ENCODE measurements around the gene COLGALT1. TPM values are rescaled to one million over a fixed set of nuclear protein-coding genes. Genes with fewer than 3 reads are reported as not detected.

The COLGALT1 gene
- total RNA-seq, 1 donor from 2014 or later, result 38.4 TPM

DNA sequence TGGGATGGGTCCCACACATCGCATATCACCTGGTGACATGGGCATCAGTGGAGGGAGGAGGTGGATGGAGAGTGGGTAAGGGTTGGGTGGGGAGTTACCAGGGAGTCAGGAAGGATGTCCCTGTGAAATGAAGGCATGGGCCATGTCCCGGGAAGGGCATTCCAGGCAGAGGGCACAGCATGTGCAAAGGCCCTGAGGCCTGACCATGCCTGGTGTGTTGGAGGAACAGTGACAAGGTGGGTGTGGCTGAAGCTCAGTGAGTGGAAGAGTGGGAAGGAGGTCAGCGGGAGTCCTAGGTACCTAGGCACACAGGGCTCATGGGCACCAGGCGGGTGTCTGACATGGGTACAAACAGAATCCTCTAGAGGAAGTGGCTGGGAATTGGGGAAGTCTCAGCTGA is 11.0 kb upstream of the COLGALT1 start:
- TF ChIP-seq, protein P1, sequence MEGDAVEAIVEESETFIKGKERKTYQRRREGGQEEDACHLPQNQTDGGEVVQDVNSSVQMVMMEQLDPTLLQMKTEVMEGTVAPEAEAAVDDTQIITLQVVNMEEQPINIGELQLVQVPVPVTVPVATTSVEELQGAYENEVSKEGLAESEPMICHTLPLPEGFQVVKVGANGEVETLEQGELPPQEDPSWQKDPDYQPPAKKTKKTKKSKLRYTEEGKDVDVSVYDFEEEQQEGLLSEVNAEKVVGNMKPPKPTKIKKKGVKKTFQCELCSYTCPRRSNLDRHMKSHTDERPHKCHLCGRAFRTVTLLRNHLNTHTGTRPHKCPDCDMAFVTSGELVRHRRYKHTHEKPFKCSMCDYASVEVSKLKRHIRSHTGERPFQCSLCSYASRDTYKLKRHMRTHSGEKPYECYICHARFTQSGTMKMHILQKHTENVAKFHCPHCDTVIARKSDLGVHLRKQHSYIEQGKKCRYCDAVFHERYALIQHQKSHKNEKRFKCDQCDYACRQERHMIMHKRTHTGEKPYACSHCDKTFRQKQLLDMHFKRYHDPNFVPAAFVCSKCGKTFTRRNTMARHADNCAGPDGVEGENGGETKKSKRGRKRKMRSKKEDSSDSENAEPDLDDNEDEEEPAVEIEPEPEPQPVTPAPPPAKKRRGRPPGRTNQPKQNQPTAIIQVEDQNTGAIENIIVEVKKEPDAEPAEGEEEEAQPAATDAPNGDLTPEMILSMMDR (IDR thresholded peaks at IDR 0.05), result no peak
- no peak for TF ChIP-seq EZH2phosphoT487 (IDR thresholded peaks at IDR 0.05)
- TF ChIP-seq EZH2 (IDR thresholded peaks at IDR 0.05), result no peak
- peaks cover 19% of the 10 kb centered on the region for H3K27me3 Mint-ChIP-seq (ENCODE audit: insufficient read depth, low read depth)
- no peaks in the 10 kb centered on the region for H3K36me3 Mint-ChIP-seq
- DNase-seq (ENCODE audit: low spot score), result no peak
- H3K9ac ChIP-seq, result no peak overlapping the region
- H3K27me3 ChIP-seq, result no peaks in the 10 kb centered on the region
- H3K4me3 ChIP-seq, result no peak overlapping the region
- H3K79me2 ChIP-seq (ENCODE audit: low read depth), result no peaks in the 10 kb centered on the region
- H3K36me3 ChIP-seq, result no peaks in the 10 kb centered on the region
- peaks cover 16% of the 10 kb centered on the region for H3F3A ChIP-seq (ENCODE audit: low read depth)
- no peak overlapping the region for H3K27ac ChIP-seq
- H3K4me1 ChIP-seq, result no peaks in the 10 kb centered on the region
- peaks cover 19% of the 10 kb centered on the region for H3K4me1 Mint-ChIP-seq
- no peaks in the 10 kb centered on the region for H4K20me1 ChIP-seq (ENCODE audit: low read depth)
- H3K4me3 Mint-ChIP-seq, result no peak overlapping the region
- peak overlapping the region; percentile 74 for H3K27ac Mint-ChIP-seq
- H3K4me2 ChIP-seq, result no peak overlapping the region
- peaks cover 3% of the 10 kb centered on the region for H3K9me3 Mint-ChIP-seq
- no peak overlapping the region for H2AFZ ChIP-seq (replicated peaks)
- H3K9me3 ChIP-seq (ENCODE audit: low read depth), result no peaks in the 10 kb centered on the region

DNA sequence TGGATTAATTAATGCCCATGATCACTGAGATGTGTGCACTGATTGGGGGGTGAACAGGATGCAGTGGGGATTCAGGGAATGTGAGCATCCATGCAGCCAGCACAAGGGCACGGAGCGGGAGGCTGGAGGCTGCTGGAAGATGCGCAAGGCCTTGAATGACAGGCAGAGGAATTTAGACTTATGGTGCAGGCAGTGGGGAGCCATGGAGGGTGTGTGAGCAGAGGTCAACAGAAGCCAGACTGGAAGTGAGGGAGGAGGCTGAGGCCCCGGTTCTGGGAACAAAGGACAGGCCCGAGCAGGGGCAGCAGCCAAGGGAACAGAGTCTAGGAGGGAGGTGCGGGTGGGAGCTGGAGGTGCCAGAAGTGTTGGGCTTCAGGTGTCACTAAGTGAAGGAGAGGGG is 7.3 kb upstream of the COLGALT1 start:
- no peak for DNase-seq (ENCODE audit: low spot score)
- Histone ChIP-seq H3F3A (ENCODE audit: low read depth) (peaks cover 4% of the 10 kb centered on the region), H3K27ac (no peak overlapping the region), H3K4me3 (no peak overlapping the region), H3K9ac (no peak overlapping the region), H3K4me1 (no peaks in the 10 kb centered on the region), H3K9me3 (ENCODE audit: low read depth) (no peaks in the 10 kb centered on the region), H3K27me3 (no peaks in the 10 kb centered on the region), H3K4me2 (no peak overlapping the region), H3K79me2 (ENCODE audit: low read depth) (no peaks in the 10 kb centered on the region), H4K20me1 (ENCODE audit: low read depth) (no peaks in the 10 kb centered on the region), H3K36me3 (no peaks in the 10 kb centered on the region), H2AFZ (replicated peaks) (no peak overlapping the region)
- H3K27ac Mint-ChIP-seq, result peak overlapping the region; percentile 68
- TF ChIP-seq, protein P1 (IDR thresholded peaks at IDR 0.05), result no peak
- TF ChIP-seq EZH2 (IDR thresholded peaks at IDR 0.05), result no peak
- no peak for TF ChIP-seq EZH2phosphoT487 (IDR thresholded peaks at IDR 0.05)
- peaks cover 3% of the 10 kb centered on the region for H3K9me3 Mint-ChIP-seq
- peaks cover 5% of the 10 kb centered on the region for H3K27me3 Mint-ChIP-seq (ENCODE audit: insufficient read depth, low read depth)
- H3K36me3 Mint-ChIP-seq, result no peaks in the 10 kb centered on the region
- H3K4me3 Mint-ChIP-seq, result no peak overlapping the region
- peaks cover 15% of the 10 kb centered on the region for H3K4me1 Mint-ChIP-seq

DNA sequence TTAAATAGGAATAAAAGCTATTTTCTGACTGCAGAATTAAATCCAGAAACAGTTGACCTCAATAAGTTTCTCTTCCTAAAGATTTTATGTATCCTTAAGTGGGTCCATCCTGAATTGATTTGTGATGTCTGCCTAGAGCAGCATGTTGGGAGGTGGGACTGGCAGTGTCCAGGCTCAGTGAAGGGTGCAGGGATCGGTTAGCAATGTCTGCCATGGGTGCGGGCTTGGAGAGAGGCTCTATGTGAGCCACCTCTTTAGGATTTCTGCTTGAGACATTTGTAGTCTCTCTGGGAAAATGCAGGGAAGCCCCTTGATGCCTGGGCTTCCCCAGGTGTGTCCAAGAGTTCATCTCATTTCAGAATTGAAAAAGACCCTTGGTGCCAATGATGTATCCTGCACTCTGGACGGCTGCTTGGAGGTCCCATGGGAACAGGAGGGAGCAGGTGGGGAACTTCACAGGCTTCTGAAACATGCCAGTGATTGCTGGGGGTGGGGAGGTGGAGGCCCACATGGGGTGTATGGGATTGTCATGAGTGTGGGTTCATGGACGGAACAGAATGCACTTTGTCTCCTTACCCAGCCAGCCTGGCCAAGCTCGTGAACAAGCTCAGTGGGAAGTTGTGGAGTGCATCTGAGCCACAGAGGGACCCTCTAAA is 6.2 kb upstream of the COLGALT1 start:
- Mint-ChIP-seq H3K4me3 (no peak overlapping the region), H3K4me1 (peaks cover 14% of the 10 kb centered on the region), H3K36me3 (no peaks in the 10 kb centered on the region), H3K9me3 (peaks cover 3% of the 10 kb centered on the region), H3K27ac (peak overlapping the region; percentile 80), H3K27me3 (ENCODE audit: insufficient read depth, low read depth) (peaks cover 8% of the 10 kb centered on the region)
- Histone ChIP-seq H3F3A (ENCODE audit: low read depth) (peaks cover 8% of the 10 kb centered on the region), H3K27ac (no peak overlapping the region), H4K20me1 (ENCODE audit: low read depth) (no peaks in the 10 kb centered on the region), H3K4me3 (no peak overlapping the region), H3K9ac (no peak overlapping the region), H2AFZ (replicated peaks) (no peak overlapping the region), H3K9me3 (ENCODE audit: low read depth) (no peaks in the 10 kb centered on the region), H3K4me2 (no peak overlapping the region), H3K36me3 (no peaks in the 10 kb centered on the region), H3K79me2 (ENCODE audit: low read depth) (no peaks in the 10 kb centered on the region), H3K4me1 (no peaks in the 10 kb centered on the region), H3K27me3 (no peaks in the 10 kb centered on the region)
- no peak for DNase-seq (ENCODE audit: low spot score)
- TF ChIP-seq EZH2phosphoT487 (IDR thresholded peaks at IDR 0.05), result no peak
- TF ChIP-seq, protein P1 (IDR thresholded peaks at IDR 0.05), result no peak
- TF ChIP-seq EZH2 (IDR thresholded peaks at IDR 0.05), result no peak

All from neural progenitor cell (in vitro differentiated cells).